Chondrocyte (in vitro differentiated cells): ENCODE measurements around the gene SIGLEC7. TPM values are rescaled to one million over a fixed set of nuclear protein-coding genes. Genes with fewer than 3 reads are reported as not detected.

Experiments
- DNase-seq: peaks from one replicate; pipeline ENCODE4 v3.0.0; 2021; ENCODE audit warnings: mixed read lengths, low spot score
- H3K27ac Mint-ChIP-seq: one replicate; pipeline ENCODE4 v1.8.0; 2021; ENCODE audit warnings: mild to moderate bottlenecking, moderate library complexity, mixed read lengths; ENCODE audit not compliant: unreplicated experiment
- H3K27me3 Mint-ChIP-seq: 2 replicates; pipeline ENCODE4 v1.8.0; 2021; ENCODE audit warnings: low read depth, mixed read lengths
- H3K36me3 Mint-ChIP-seq: 2 replicates; pipeline ENCODE4 v1.8.0; 2021; ENCODE audit warnings: low read depth, mixed read lengths
- H3K4me1 Mint-ChIP-seq: 2 replicates; pipeline ENCODE4 v1.8.0; 2021; ENCODE audit warnings: low read depth, mild to moderate bottlenecking, mixed read lengths
- H3K4me3 Mint-ChIP-seq: one replicate; pipeline ENCODE4 v1.8.0; 2021; ENCODE audit warnings: mild to moderate bottlenecking, moderate library complexity, mixed read lengths; ENCODE audit not compliant: unreplicated experiment
- H3K9me3 Mint-ChIP-seq: 2 replicates; pipeline ENCODE4 v1.8.0; 2021; ENCODE audit warnings: low read depth, mixed read lengths
- CTCF ChIP-seq: fragments of 200-600 bp; sonication (generic); IDR thresholded peaks from 2 replicates; pipeline ENCODE4 v1.5.0; 2021; ENCODE audit warnings: antibody characterized with exemption, mild to moderate bottlenecking, moderate library complexity
- total RNA-seq: library from RNA; stranded (reverse); gene quantifications from 3 replicates; pipeline ENCODE4 v1.2.1, GENCODE V29; 2021

The SIGLEC7 gene
- total RNA-seq, 1 donor from 2014 or later, result not detected

DNA sequence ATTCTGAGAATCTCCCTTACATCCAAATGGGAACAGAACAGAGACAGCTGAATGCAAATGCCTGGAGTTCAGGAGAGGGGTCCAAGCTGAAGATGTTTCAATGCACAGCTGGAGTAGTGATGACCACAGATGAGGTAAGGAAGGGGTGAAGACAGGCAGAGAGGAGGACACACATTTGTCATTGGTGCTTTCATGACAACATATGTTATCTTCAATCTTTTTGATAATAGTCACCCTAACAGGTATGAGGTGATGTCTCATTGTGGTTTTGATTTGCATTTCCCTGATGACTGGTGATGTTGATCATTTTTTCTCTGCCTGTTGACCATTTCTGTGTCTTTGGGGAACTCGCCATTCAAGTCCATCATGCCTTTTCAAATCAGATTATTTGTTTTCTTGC lies 19.2 kb downstream of the SIGLEC7 start:
- Mint-ChIP-seq H3K36me3 (no peaks in the 10 kb centered on the region), H3K4me1 (no peaks in the 10 kb centered on the region), H3K4me3 (no peak overlapping the region), H3K27me3 (peaks cover 34% of the 10 kb centered on the region), H3K27ac (no peak overlapping the region), H3K9me3 (no peaks in the 10 kb centered on the region)
- TF ChIP-seq CTCF, result no peak
- DNase-seq, result no peak

- Mint-ChIP-seq H3K27me3 (peaks cover 38% of the 10 kb centered on the region), H3K27ac (no peak overlapping the region), H3K4me1 (no peaks in the 10 kb centered on the region), H3K36me3 (no peaks in the 10 kb centered on the region), H3K9me3 (no peaks in the 10 kb centered on the region), H3K4me3 (no peak overlapping the region)
- TF ChIP-seq CTCF, result no peak
- no peak for DNase-seq
These were observed 19.9 kb downstream of the SIGLEC7 start for GRCh38 chr19:51161867-51162496.

- H3K4me1 Mint-ChIP-seq, result no peaks in the 10 kb centered on the region
These were observed 21.2 kb downstream of the SIGLEC7 start for GRCh38 chr19:51163257-51163656.

GRCh38 chr19:51164215-51164614 lies 22.1 kb downstream of the SIGLEC7 start:
- no peaks in the 10 kb centered on the region for H3K4me1 Mint-ChIP-seq
- DNase-seq, result no peak
- peaks cover 36% of the 10 kb centered on the region for H3K27me3 Mint-ChIP-seq
- H3K9me3 Mint-ChIP-seq, result no peaks in the 10 kb centered on the region
- TF ChIP-seq CTCF, result no peak
- no peak overlapping the region for H3K4me3 Mint-ChIP-seq
- H3K27ac Mint-ChIP-seq, result no peak overlapping the region
- no peaks in the 10 kb centered on the region for H3K36me3 Mint-ChIP-seq

More at GRCh38 chr19:51163257-51163656, 21.2 kb downstream of the SIGLEC7 start:
- no peak for DNase-seq
- no peak for TF ChIP-seq CTCF
- no peaks in the 10 kb centered on the region for H3K9me3 Mint-ChIP-seq
- no peak overlapping the region for H3K27ac Mint-ChIP-seq
- peaks cover 36% of the 10 kb centered on the region for H3K27me3 Mint-ChIP-seq
- no peaks in the 10 kb centered on the region for H3K36me3 Mint-ChIP-seq
- no peak overlapping the region for H3K4me3 Mint-ChIP-seq

GRCh38 chr19:51166846-51167490 lies 24.9 kb downstream of the SIGLEC7 start:
- Mint-ChIP-seq H3K4me3 (no peak overlapping the region), H3K36me3 (no peaks in the 10 kb centered on the region), H3K4me1 (no peaks in the 10 kb centered on the region), H3K27me3 (peaks cover 35% of the 10 kb centered on the region), H3K27ac (no peak overlapping the region), H3K9me3 (no peaks in the 10 kb centered on the region)
- DNase-seq, result no peak
- TF ChIP-seq CTCF, result no peak
